ENCODE data around the gene ILF2.

DNA sequence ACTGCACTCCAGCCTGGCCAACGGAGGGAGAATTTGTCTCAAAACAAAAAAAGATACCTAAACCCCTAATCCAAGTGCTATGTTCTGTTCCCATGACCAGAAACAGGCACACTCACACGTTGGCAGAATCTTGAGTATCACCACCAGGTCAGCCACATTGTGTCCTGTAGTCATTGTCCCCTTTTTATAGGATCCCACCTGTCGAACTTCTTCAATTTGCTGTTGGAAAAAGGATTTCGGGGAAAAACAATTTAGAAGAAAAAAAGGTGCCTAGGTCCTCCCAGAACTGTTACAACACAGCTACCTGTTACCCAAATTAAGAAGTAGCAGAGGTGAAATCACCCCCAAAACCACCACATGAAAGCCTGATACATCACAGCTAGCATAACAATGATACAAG, 3.4 kb downstream of the ILF2 start:
- TF ChIP-seq, protein P1, sequence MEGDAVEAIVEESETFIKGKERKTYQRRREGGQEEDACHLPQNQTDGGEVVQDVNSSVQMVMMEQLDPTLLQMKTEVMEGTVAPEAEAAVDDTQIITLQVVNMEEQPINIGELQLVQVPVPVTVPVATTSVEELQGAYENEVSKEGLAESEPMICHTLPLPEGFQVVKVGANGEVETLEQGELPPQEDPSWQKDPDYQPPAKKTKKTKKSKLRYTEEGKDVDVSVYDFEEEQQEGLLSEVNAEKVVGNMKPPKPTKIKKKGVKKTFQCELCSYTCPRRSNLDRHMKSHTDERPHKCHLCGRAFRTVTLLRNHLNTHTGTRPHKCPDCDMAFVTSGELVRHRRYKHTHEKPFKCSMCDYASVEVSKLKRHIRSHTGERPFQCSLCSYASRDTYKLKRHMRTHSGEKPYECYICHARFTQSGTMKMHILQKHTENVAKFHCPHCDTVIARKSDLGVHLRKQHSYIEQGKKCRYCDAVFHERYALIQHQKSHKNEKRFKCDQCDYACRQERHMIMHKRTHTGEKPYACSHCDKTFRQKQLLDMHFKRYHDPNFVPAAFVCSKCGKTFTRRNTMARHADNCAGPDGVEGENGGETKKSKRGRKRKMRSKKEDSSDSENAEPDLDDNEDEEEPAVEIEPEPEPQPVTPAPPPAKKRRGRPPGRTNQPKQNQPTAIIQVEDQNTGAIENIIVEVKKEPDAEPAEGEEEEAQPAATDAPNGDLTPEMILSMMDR (IDR thresholded peaks at IDR 0.05; ENCODE audit: borderline replicate concordance, extremely low read depth, low read length, poor library complexity, severe bottlenecking) = no peak
- TF ChIP-seq EZH2 (IDR thresholded peaks at IDR 0.05; ENCODE audit: borderline replicate concordance, low read depth, low read length, severe bottlenecking) = no peak

Measured in DND-41 (cell line).